Measurements from ENCODE around the gene PNPLA6. TPM values are rescaled to one million over a fixed set of nuclear protein-coding genes. Genes with fewer than 3 reads are reported as not detected.

Gene PNPLA6
- total and polyA plus RNA-seq, 10 of the 15 experiments (the other 5 are each of a cell fraction or from before 2014, with no cell fraction given) = 0.95 to 105 (median 40.0) TPM

- Histone ChIP-seq H2AFZ (ENCODE audit: control insufficient read depth, low read depth, low read length) (no peak overlapping the region), H3K36me3 (ENCODE audit: control insufficient read depth in 2 of 2, insufficient read depth in 2 of 2, low read length in 1 of 2) (no peaks in the 10 kb centered on the region), H3K4me3 (no peak overlapping the region), H3K4me2 (ENCODE audit: control insufficient read depth, insufficient read depth) (no peak overlapping the region), H3K9ac (ENCODE audit: control insufficient read depth, insufficient read depth, low read length) (no peak overlapping the region), H3K9me3 (replicated peaks; ENCODE audit: control insufficient read depth, insufficient read depth, low read length) (no peaks in the 10 kb centered on the region), H3K27ac (ENCODE audit: control insufficient read depth, insufficient read depth) (no peak overlapping the region), H3K4me1 (ENCODE audit: control insufficient read depth, insufficient read depth, low read length) (peaks cover 4% of the 10 kb centered on the region; the same call in 1 of the 2 replicates), H3K79me2 (ENCODE audit: control insufficient read depth, insufficient read depth, low read length) (no peaks in the 10 kb centered on the region), H3K27me3 (replicated peaks in 1 of 2; ENCODE audit: control insufficient read depth in 2 of 2, insufficient read depth in 2 of 2, low read length in 1 of 2) (peaks cover 3 to 4% of the 10 kb centered on the region in 2 experiments; a peak in 2 of 4 replicates), H4K20me1 (ENCODE audit: control insufficient read depth, insufficient read depth) (no peaks in the 10 kb centered on the region)
- RAD21 ChIA-PET (ENCODE audit: unreplicated experiment) = no interaction called here
- FAIRE-seq (no peak), DNase-seq (ENCODE audit: low read depth, low spot score) (no peak), ATAC-seq (no peak)
- CTCF ChIA-PET = no interaction called here
- SMC1A ChIA-PET (ENCODE audit: uncharacterized antibody, unreplicated experiment) = no interaction called here
- intact Hi-C loops (cut with micrococcal nuclease; ENCODE audit: unreplicated experiment) (no loop called here), in situ Hi-C loops (cut with MboI) (no loop called here)
- POLR2A ChIA-PET = interaction anchor here (0.7 kb wide), 1 partner anchor 208 kb away, joined by 4 read pairs; no protein-coding TSS in a partner anchor
- no TSS peak for BruUV-seq (replicated peaks)
- 86% methylated on average over 35 of the region's 74 CpGs for WGBS (ENCODE audit: insufficient coverage, insufficient replicate concordance, low lambda C conversion rate, missing lambda C conversion rate)
- TF ChIP-seq ESRRA (IDR thresholded peaks at IDR 0.05; ENCODE audit: low read length) = no peak
- no peak for TF ChIP-seq CHD2 (IDR thresholded peaks at IDR 0.05; ENCODE audit: borderline replicate concordance, low read depth, low read length)
- TF ChIP-seq CEBPZ (IDR thresholded peaks at IDR 0.05; ENCODE audit: low read depth, low read length) = no peak
- no peak for TF ChIP-seq SKIL (IDR thresholded peaks at IDR 0.05; ENCODE audit: low read depth, poor library complexity, severe bottlenecking)
- TF ChIP-seq SMAD5 (IDR thresholded peaks at IDR 0.05; ENCODE audit: low read depth) = no peak
- TF ChIP-seq FOXK2 (IDR thresholded peaks at IDR 0.05) = no peak
- TF ChIP-seq POLR2A (IDR thresholded peaks at IDR 0.05; ENCODE audit: low read depth, low read length) = no peak
- TF ChIP-seq NKRF (conservative IDR thresholded peaks at IDR 0.05) = no peak
- no peak for TF ChIP-seq PKNOX1 (IDR thresholded peaks at IDR 0.05)
- TF ChIP-seq RCOR1 (conservative IDR thresholded peaks at IDR 0.05; ENCODE audit: low read depth, low read length) = no peak
- TF ChIP-seq RBBP5 (conservative IDR thresholded peaks at IDR 0.05) = no peak
- no peak for TF ChIP-seq CHD4 (IDR thresholded peaks at IDR 0.05)
- no peak for TF ChIP-seq CEBPB (IDR thresholded peaks at IDR 0.05; ENCODE audit: borderline replicate concordance in 1 of 2, low read depth in 2 of 2, low read length in 2 of 2)
- TF ChIP-seq NR2C2 (IDR thresholded peaks at IDR 0.05; ENCODE audit: borderline replicate concordance, control insufficient read depth, insufficient read length, low read depth) = no peak
- TF ChIP-seq MEF2B (IDR thresholded peaks at IDR 0.05; ENCODE audit: partially characterized antibody, poor library complexity, severe bottlenecking) = no peak
Observed at GRCh38 chr19:7519361-7520130, 16.0 kb upstream of the PNPLA6 start.

All from GM12878 (cell line).